ENCODE data around the gene AIFM2.
A peak's percentile ranks its signal among the peaks of the same experiment; 100 is the strongest.
"Not testable (repeated sequence)": the region's sequence is repeated elsewhere in the genome, so short reads cannot be mapped to it uniquely, and the experiment has no call there.

AIFM2 gene
- 3.3 to 9.9 (median 4.8) reads per million in 4 donors for total RNA-seq

GRCh38 chr10:70132098-70133029 is at the start of gene AIFM2:
TSS of gene AIFM2 (minus strand) at chr10:70132825. CDS start at chr10:70124084, 8,741 bp downstream.
- DNase-seq: peak in 3 of 5 donors; percentile 7 to 21 (median 17)

- DNase-seq: not testable (repeated sequence)
Measured at GRCh38 chr10:70179209-70179608, 46.6 kb upstream of the AIFM2 start.

DNA sequence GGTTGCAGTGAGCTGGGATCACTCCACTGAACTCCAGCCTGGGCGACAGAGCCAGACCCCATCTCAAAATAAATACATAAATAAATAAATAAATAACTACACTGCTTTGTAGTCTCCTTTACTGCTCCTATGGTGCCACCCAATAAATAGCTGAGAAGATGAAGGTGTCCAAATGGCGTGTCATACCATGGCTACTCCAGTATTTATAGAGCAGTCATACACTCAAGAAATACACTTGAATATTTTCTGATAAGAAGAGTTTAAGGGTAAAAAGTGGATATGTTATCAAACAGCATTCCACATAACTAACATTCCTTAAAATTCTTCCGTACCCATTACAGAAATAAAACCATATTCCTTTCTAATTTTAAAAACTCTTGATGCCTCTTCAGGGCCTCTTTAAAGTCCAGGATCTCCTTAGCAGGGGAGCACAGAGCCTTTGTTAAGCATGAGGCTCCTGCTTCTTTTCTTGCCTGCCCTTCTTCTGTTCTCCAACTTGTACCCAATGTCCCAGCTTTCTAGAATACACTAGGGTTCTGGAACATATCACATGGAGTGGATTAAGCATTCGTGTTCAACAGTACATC is 45.6 kb upstream of the AIFM2 start:
- no peak for DNase-seq

GRCh38 chr10:70176441-70176840 is 43.8 kb upstream of the AIFM2 start:
- no peak for DNase-seq

GRCh38 chr10:70175516-70175915 is 42.9 kb upstream of the AIFM2 start:
- DNase-seq: no peak

GRCh38 chr10:70174058-70174741 is 41.6 kb upstream of the AIFM2 start:
- peak in 4 of 5 donors; percentile 20 to 69 (median 24) for DNase-seq

DNA sequence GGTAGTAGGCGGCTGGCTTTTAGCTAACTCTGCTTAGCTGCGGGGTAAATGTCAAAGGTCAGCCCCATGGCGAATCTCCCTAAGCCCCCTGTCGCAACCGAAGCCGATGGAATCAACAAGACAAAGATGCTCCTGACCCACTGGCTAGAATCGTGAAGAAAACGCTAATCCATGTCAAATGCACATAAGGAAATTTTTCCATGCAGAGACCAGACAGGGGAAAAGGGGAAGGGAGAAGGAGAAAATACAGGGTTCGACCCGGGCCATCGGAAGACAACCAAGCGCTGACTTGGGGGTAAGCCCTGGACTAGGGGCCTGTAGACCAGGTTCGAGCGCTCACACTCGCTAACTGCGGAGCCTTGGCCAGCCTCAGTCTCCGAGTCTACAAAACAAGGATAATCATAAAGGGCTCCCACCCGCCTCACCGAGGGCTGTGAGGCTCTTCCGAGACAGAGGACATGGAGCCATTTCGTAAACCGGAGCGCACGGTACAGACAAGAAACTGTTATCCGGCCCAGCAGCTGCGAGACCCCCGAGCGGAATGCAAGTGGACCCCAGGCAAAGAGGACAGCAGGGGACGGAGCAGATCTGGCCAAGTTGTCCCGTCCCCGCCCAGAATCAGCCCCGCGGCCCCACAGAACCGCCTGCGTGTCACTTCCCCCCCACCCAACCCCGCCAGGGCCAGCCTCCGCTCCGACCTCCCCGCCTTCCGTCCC is 37.2 kb upstream of the AIFM2 start:
- DNase-seq: no peak

- DNase-seq: peak in 1 of 5 donors; percentile 53
Measured at GRCh38 chr10:70169011-70169410, 36.4 kb upstream of the AIFM2 start.

DNA sequence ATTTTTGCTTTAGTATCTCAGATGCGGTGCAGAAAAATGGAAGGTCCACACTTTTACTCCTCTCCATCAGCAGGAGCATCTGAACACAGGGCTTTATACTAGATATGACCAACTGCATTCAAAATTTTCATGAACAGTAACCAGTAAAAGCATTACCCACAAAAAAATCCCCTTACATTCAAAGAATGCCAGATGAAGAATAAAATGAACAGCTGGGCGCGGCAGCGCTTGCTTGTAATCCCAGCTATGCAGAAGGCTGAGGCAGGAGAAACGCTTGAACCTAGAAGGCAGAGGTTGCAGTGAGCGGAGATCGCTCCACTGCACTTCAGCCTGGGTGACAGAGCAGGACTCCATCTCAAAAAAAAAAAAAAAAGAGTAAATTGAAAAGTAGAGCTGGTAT is 34.6 kb upstream of the AIFM2 start:
- no peak for DNase-seq

DNA sequence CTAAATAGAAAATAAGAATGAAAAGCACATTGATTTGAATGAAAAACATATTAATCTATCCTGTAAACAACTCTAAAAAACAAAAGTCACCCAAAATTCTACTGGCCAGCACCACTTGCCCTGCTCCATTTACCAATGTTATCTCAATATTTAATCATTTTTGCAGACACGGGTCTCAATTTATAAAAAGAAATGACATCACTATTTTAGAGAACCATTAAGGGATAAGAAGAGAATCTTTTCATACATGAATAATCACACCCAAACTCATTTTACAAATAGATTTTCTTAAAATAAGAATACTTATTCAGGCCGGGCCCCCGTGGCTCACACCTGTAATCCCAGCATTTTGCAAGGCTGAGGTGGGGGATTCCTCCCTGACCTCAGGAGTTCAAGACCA is 33.8 kb upstream of the AIFM2 start:
- DNase-seq: no peak

DNA sequence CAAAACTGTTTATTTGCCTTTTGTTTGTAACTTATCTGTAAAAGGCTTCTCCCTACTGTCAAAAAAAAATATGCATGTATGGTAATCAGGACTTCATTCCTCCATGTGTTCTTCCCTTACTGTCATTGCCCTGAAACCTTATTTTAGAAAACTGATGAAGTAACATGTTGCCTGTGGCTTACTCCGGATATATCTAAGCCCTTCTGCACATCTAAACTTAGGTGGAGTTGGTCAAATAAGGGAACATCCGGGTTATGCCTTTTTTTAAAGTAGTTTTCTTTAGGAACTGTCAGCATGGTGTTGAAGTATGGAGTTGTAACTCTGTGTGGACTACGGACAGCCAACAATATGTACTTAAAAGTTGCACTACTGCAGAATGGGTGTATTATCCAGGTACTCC is 31.5 kb upstream of the AIFM2 start:
- DNase-seq: no peak

DNA sequence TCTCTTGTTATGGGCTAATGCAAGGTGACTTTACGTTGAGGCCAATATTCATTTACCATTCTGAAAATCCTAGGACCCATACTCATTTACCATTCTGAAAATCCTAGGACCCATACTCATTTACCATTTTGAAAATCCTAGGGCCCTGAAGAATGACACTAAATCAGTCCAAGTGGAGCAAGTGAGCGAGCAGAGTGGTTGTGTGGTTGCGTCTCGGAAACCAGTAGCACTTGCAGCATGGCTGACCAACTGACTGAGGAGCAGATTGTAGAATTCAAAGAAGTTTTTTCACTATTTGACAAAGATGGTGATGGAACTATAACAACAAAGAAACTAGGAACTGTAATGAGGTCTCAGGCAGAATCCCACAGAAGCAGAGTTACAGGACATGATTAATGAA is 30.8 kb upstream of the AIFM2 start:
- no peak for DNase-seq

GRCh38 chr10:70162892-70163201 is 30.2 kb upstream of the AIFM2 start:
- peak in 2 of 5 donors; percentile 32 to 77 for DNase-seq

DNA sequence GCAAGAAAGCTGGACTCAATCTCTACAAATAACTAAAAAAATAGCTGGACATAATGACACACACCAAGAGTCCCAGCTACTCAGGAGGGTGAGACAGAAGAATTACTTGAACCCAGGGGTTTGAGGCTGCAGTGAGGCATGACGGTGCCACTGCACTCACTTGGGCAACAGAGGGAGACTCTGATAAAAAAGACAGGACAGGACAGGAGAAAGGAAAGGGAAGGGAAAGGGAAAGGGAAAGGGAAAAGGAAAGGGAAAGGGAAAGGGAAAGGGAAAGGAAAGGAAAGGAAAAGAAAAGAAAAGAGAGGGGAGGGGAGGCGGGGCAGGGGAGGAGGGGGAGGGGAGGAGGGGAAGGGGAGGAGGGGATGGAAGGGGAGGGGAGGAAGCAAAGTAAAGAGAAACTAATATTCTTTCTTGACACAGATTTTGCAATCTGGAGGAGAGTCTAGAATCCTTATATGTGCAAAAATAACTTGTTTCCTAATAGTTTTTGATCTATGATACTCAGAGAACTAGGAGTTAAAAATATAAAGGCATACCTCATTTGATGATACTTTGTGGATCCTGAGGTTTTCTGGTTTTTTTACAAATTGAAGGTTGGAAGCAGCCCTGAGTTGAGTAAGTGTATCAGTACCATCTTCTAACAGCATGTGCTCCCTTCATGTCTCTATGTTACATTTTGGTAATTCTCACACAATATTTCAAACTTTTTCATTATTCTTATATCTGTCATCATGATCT is 29.7 kb upstream of the AIFM2 start:
- no peak for DNase-seq

DNA sequence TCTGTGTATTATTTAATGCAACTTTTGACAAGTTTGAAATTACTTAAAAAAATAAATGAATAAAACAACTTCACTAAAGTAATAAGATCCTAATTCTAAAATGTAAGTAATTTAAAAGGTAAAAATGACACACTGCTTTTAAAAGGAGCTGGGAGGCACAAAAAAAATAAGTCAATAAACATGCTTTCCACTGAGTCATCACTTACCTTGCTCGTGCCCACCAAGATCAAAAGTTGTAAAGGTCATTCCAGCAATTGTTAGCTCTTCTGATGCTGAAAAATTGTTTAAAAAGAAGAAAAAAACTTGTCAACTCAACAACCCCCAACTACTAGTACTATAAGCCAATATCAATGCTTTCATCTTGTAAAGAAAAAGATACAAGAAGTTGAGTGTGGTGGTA is 28.2 kb upstream of the AIFM2 start:
- DNase-seq: no peak

DNA sequence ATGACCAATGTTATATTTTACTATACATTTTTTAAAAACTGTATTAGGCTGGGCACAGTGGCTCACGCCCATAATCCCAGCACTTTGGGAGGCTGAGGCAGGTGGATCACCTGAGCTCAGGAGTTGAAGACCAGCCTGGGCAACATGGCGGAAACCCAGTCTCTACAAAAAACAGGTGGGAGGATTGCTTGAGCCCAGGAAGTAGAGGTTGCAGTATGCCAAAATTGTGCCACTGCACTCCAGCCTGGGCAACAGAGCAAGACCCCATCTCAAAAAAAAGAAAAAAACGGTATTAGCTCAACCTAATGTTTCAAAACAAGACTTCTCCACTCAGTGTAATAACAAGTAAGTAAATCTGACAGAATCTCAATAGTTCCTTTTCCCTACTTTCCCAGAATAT is 26.7 kb upstream of the AIFM2 start:
- DNase-seq: not testable (repeated sequence)

DNA sequence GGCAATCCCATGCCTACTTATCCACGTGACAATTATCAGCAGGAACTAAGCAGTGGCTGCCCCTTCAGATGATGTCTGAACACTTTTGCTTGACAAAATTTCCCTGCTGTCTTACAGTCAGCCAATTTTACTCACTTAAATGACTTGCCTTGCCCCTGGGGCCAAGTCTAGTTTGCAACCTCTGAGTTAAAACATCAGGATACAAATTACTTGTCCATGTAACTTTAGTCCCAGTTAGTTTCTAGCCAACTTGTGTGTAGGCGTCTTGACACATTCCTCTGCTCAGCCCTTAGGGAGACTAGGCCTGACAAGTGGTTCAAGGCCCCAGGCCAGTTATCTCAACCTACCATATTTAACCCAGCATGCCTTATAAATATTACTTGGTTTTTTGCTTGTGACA is 25.5 kb upstream of the AIFM2 start:
- no peak for DNase-seq

DNA sequence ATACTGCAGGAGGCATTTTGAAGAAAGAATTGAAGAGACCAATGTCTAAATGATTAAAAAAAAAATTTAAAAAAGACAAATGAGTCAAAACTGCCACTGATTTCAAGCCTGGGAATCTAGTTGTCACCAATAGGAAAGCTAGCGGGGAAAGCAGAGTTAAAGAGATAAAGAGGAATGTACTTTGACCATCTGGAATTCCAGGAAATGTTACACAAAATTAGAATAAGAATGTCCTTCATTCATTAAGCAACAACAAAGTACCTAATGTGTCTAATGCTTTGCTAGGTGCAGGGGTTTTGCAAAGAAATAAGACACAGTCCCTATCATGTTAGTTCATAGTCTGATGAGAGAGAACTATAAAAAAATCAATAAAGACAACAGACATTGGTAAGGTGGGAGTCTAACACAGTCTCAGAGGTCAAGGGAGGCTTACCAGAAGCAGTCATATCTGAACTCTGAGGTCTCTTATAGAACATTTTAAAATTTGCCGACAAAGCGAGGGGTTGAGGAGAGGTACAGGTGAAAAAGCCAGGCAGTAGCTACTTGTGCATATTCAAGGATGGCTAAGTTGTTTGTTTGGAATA is 22.7 kb upstream of the AIFM2 start:
- DNase-seq: no peak

- DNase-seq: no peak
Measured at GRCh38 chr10:70148516-70148915, 15.9 kb upstream of the AIFM2 start.

- no peak for DNase-seq
Measured at GRCh38 chr10:70147259-70147625, 14.6 kb upstream of the AIFM2 start.

- peak; percentile 83 to 93 (median 86) for DNase-seq
Measured at GRCh38 chr10:70146489-70147258, 14.0 kb upstream of the AIFM2 start, which contains the start of gene TYSND1. TSS of gene TYSND1 (minus strand) at chr10:70146700. CDS start at chr10:70146586, 114 bp downstream.
